OCI-LY1 (cell line): ENCODE data around the gene GNAO1.

Source experiments
- H2AFZ ChIP-seq: fragments of 200-600 bp; sonication (generic), shearing (Covaris generic); 2 replicates; pipeline ENCODE4 v1.6.0; 2014; ENCODE audit warnings: antibody characterized with exemption, mild to moderate bottlenecking, low read length
- H3F3A ChIP-seq: fragments of 200-600 bp; sonication (generic), shearing (Covaris generic); 2 replicates; pipeline ENCODE4 v1.6.0; 2014; ENCODE audit warnings: mild to moderate bottlenecking, antibody characterized with exemption, low read length, moderate library complexity; ENCODE audit not compliant: insufficient read depth
- H3K27ac ChIP-seq: fragments of 200-600 bp; sonication (generic); 2 replicates; pipeline ENCODE4 v1.5.1; 2014; ENCODE audit warnings: low read length, mixed run types, mild to moderate bottlenecking, low read depth; ENCODE audit not compliant: poor library complexity, severe bottlenecking
- H3K27me3 ChIP-seq: fragments of 200-600 bp; sonication (generic); 2 replicates; pipeline ENCODE4 v1.6.0; 2014; ENCODE audit warnings: antibody characterized with exemption, mild to moderate bottlenecking, low read length, moderate library complexity; ENCODE audit not compliant: insufficient read depth
- H3K36me3 ChIP-seq: fragments of 200-600 bp; sonication (generic); 2 replicates; pipeline ENCODE4 v1.6.1; 2014; ENCODE audit warnings: mild to moderate bottlenecking, antibody characterized with exemption, low read length, moderate library complexity, mixed read lengths; ENCODE audit not compliant: insufficient read depth
- H3K4me1 ChIP-seq: fragments of 200-600 bp; sonication (generic); 2 replicates; pipeline ENCODE4 v1.5.1; 2014; ENCODE audit warnings: mild to moderate bottlenecking, low read length, moderate library complexity; ENCODE audit not compliant: insufficient read depth, severe bottlenecking
- H3K4me2 ChIP-seq: fragments of 200-600 bp; sonication (generic), shearing (Covaris generic); 2 replicates; pipeline ENCODE4 v1.6.1; 2014; ENCODE audit warnings: low read length
- H3K4me3 ChIP-seq: fragments of 200-600 bp; sonication (generic); 2 replicates; pipeline ENCODE4 v1.5.1; 2014; ENCODE audit warnings: low read length, low read depth, mild to moderate bottlenecking, mixed read lengths; ENCODE audit not compliant: poor library complexity, severe bottlenecking
- H3K79me2 ChIP-seq: fragments of 200-600 bp; shearing (Covaris generic); 2 replicates; pipeline ENCODE4 v1.6.1; 2016; ENCODE audit warnings: mixed run types, low read length, mixed read lengths; ENCODE audit not compliant: insufficient read depth
- H3K9ac ChIP-seq: fragments of 200-600 bp; sonication (generic), shearing (Covaris generic); 2 replicates; pipeline ENCODE4 v1.6.1; 2014; ENCODE audit warnings: mild to moderate bottlenecking, low read length, mixed read lengths
- H3K9me2 ChIP-seq: fragments of 200-600 bp; sonication (generic), shearing (Covaris generic); 2 replicates; pipeline ENCODE4 v1.6.1; 2014; ENCODE audit warnings: low read depth, mild to moderate bottlenecking, low read length, mixed read lengths
- H3K9me3 ChIP-seq: fragments of 200-600 bp; shearing (Covaris generic); 2 replicates; pipeline ENCODE4 v1.6.1; 2014; ENCODE audit warnings: low read length, mixed read lengths
- H4K20me1 ChIP-seq: fragments of 200-600 bp; sonication (generic), shearing (Covaris generic); 2 replicates; pipeline ENCODE4 v1.6.0; 2016; ENCODE audit warnings: mild to moderate bottlenecking, low read length; ENCODE audit not compliant: insufficient read depth
- CTCF ChIP-seq: fragments of 200-600 bp; sonication (generic), shearing (Covaris generic); IDR thresholded peaks from 2 replicates; pipeline ENCODE4 v1.5.1; 2017; ENCODE audit warnings: mild to moderate bottlenecking, antibody characterized with exemption, low read length, moderate library complexity, mixed read lengths
- EZH2 ChIP-seq: fragments of 200-600 bp; sonication (generic), shearing (Covaris generic); IDR thresholded peaks from 2 replicates; pipeline ENCODE4 v1.8.0; 2017; ENCODE audit warnings: borderline replicate concordance, mixed run types, mild to moderate bottlenecking, antibody characterized with exemption, low read length, moderate library complexity, mixed read lengths

GNAO1 gene

GRCh38 chr16:56294579-56294978 is 103.3 kb downstream of the GNAO1 start:
- no peak for TF ChIP-seq EZH2
- no peak for TF ChIP-seq CTCF
- Histone ChIP-seq H3K9me3 (no peaks in the 10 kb centered on the region), H3K4me2 (no peak overlapping the region), H3K4me3 (no peak overlapping the region), H3K36me3 (no peaks in the 10 kb centered on the region), H3K27me3 (no peaks in the 10 kb centered on the region), H3K9ac (no peak overlapping the region), H3K27ac (no peak overlapping the region), H3K9me2 (no peaks in the 10 kb centered on the region), H3K4me1 (no peaks in the 10 kb centered on the region), H4K20me1 (no peaks in the 10 kb centered on the region), H3F3A (no peaks in the 10 kb centered on the region), H2AFZ (no peak overlapping the region), H3K79me2 (no peaks in the 10 kb centered on the region)

DNA sequence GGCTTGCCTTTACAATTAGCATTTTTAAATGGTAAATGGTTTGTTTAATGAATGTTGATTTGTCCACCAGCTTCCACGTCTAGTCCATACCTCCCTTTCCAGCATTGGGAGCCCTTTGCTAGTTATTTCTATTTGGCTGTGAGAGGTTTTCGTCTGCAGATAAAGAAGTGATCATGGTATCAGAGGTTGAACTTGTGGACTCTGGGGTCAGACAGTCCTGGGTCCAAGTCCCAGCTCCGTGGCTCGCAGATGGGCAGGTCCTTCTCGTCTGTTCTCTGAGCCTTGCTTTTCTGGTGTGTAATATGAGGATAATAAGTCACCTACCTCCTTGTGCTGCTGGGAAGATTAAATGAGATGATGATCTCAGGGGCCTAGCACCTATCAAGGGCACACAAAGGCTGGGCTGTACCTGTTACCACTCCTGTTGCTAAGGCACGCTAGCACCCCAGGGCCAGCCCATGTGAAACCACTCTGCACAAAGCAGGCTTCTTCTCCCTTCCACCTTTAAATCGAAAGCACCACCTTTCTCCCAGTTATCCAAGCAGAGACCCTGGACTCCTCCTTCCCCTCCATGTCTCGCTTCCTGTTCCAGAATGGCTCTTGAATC is 103.9 kb downstream of the GNAO1 start:
- Histone ChIP-seq H2AFZ (no peak overlapping the region), H3K4me3 (no peak overlapping the region), H3K9ac (no peak overlapping the region), H3K36me3 (no peaks in the 10 kb centered on the region), H3K9me2 (no peaks in the 10 kb centered on the region), H3K9me3 (no peaks in the 10 kb centered on the region), H4K20me1 (no peaks in the 10 kb centered on the region), H3F3A (no peaks in the 10 kb centered on the region), H3K27ac (no peak overlapping the region), H3K79me2 (no peaks in the 10 kb centered on the region), H3K4me2 (no peak overlapping the region), H3K4me1 (no peaks in the 10 kb centered on the region), H3K27me3 (no peaks in the 10 kb centered on the region)
- no peak for TF ChIP-seq EZH2
- no peak for TF ChIP-seq CTCF

DNA sequence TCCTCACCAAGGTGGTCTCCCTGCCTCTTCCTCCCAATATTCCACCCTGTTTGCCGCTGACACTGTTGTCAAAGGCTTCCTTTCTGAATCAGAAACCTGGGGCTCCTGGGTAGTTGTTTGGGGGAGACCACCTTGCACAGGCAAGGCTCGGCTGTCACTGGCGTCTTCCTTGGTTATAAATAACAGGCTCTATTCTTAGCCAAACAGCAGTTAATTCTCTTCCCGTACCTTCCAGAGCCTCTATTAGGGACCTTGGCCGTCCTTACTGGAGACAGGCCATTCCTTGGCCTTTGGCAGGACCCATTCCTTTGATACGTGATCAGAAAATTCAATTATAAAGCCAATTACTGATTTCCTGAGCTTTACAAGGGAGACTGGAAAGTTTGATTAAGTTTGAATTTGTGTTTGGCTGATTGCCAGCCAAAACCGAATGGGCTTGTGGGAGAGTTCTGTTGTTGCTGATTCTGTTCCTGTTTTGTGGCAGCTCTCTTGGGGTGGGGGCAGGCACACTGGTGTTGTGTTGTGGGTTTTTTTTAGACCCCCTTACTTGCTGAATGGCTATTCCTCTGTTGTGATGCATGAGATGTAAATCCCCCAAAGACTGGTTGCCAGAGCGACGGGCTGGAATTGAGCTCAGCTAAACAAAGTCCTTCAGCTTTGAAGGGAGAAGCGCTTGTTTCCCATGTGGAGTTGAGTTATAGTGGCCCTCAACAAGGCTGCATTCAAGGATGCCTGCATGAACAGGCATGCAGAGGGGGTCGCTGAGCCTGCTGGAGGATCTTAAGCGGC is 104.6 kb downstream of the GNAO1 start:
- no peak for TF ChIP-seq EZH2
- TF ChIP-seq CTCF = no peak
- Histone ChIP-seq H3K9ac (no peak overlapping the region), H4K20me1 (no peaks in the 10 kb centered on the region), H3K36me3 (no peaks in the 10 kb centered on the region), H2AFZ (no peak overlapping the region), H3K9me2 (no peaks in the 10 kb centered on the region), H3K27ac (no peak overlapping the region), H3F3A (no peaks in the 10 kb centered on the region), H3K9me3 (no peaks in the 10 kb centered on the region), H3K4me1 (no peaks in the 10 kb centered on the region), H3K79me2 (no peaks in the 10 kb centered on the region), H3K4me2 (no peak overlapping the region), H3K4me3 (no peak overlapping the region), H3K27me3 (no peaks in the 10 kb centered on the region)
